Epithelial cell of prostate (primary cell): Measurements from ENCODE around the gene HMGXB4.
A peak's percentile ranks its signal among the peaks of the same experiment; 100 is the strongest.

ENCODE experiments used
- DNase-seq: peaks from one replicate; pipeline ENCODE4 v3.0.0-alpha.2; 2011; ENCODE audit warnings: low read depth, low spot score
- H3K27ac ChIP-seq: fragments of 450-650 bp; 2 replicates; pipeline ENCODE4 v1.5.1; 2017; ENCODE audit warnings: mild to moderate bottlenecking

HMGXB4 gene

DNA sequence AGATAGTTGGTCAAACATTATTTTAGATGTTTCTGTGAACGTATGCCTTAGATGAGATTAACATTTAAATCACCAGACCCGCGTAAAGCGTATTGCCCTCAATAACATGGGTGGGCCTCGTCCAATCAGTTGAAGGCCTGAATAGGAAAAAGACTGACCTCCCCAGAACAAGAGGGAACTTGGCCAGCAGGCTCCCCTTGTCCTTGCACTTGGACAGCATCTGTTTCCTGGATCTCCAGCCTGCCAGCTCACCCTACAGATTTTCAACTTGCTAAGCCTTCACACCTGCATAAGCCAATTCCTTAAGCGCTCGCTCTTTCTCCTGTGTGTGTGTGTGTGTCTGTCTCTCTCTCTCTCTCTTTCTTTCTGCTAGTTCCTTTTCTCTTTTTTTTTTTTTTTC, 50.6 kb downstream of the HMGXB4 start:
- no peak for DNase-seq
- no peak overlapping the region for H3K27ac ChIP-seq

DNA sequence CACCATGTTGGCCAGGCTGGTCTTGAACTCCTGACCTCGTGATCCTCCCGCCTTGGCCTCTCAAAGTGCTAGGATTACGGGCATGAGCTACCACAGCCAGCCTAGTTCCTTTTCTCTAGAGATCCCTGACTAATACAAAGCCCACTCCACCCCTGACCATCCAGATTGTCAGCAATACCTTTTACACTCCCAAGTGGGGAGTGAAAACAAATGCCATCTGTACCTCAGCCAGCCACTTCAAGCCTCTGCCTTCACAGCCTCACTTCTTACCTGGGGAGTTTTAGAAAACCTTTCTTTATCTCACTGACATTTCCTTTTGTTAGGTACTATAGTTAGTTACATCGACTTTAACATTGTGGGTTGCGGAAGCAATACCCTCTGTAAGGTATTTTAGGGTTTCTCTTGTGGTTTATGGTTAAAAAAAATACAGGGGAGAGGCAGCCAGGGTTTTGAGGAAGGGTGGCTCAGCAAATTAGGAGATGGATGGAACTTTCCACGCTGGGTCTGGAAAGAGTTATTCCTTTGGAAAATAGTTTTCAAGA, 51.3 kb downstream of the HMGXB4 start:
- DNase-seq: no peak
- no peak overlapping the region for H3K27ac ChIP-seq

DNA sequence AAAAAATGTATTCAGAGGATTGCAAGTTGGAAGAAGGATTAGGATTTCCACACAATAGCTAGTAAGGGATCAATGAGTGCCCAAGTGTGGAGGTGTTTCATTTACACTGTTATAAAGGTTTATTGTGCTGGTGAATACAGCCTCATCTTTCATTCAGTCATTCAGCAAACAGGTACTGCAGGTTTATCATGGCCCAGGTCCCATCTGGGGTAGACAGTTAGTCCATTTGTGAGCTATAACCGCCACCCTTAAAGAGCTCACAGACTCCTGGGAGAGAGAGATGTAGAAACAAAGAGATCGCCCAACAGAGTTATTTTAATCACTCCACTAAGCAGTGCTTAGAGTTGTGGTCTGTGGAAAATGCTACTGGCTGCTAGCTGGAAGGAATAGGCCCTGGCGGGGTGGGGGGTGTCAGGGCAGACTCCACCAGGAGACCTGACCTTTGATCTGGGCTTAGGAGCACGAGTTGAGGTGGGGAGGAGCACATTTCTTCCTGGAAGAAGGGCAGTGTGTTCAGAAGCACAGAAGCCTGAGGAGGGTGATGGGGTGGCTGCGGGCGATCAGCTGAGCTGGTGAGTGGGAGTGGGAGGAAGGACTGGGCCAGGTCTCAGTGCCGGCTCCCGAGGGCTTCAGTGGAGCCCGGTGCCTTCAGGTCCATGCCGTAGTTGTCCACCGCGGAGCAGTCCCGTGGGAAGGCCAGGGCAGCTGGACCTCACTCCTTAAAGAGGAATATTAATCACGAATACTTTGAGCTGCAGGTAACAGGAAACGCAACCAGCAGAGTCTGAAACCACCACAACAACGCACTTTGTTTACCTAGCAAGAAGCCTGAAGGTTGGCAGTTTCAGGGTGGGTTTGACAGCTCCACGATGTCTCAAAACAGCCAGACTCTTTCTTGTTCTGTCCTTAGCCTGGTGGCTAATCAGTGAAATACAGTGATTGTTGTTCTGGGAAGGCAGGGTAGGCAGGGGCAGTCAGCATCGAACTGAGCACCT, 53.6 kb downstream of the HMGXB4 start:
- DNase-seq: no peak
- H3K27ac ChIP-seq: peak overlapping the region; percentile 65

DNA sequence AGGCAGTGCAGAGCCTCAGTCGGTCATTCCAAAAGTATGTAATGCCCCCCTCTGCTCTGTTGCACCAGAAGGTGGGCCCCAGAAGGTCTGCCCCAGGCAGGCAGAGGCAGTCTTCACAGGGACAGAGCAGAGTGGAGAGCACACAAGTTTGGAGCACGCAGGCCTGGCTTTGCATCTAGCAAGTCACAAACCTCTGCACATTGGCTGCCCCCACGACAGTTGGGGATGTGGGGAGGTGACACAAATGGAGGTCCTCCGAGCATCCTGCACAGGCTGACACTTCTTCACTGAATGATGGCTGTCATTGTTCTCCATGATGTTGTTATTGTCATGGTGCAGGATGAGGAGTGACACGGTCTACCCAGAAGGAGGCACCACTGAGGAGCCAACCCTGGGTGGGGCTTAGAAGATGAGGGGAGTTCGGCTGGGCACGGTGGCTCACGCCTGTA, 54.3 kb downstream of the HMGXB4 start:
- H3K27ac ChIP-seq: peak overlapping the region; percentile 65
- DNase-seq: no peak

DNA sequence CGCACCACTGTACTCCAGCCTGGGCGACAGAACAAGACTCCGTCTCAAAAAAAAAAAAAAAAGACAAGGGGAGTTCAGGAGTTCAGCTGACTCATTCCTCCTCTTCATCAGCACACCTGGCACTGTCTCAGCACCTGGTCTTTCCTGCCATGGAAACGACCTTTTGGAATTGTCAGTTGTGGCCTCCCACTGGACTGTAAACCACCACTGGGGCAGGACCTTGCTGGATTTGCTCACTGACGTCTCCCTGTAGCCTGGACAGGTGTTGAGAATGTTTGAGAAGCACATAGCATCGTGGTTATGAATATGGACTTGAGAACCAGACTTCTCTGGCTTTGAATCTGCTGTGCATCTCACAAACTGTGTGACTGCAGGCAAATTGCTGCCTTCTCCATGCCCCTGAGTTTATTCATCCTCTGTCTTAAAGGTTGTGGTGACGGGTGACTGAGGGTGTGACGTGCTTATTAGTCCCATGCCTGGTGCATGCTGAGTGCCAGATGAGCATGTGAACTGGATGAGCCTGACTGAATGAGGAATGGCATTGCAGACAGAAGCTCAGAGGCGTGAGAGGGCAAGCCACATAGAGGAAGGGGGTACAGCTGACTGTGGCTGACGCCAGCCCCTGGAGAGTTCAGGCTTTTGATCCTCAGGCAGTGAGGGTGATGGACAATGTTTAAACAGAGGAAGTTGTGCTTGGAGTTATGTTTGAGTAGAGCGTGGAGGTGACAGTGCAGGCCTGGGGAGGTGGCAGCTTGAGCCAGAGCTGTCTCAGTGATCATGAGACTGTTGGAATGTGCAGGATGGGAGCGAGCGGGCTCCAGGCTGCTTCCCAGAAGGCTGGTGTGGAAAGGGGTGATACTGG, 55.1 kb downstream of the HMGXB4 start:
- DNase-seq: no peak
- H3K27ac ChIP-seq: peak overlapping the region; percentile 65

DNA sequence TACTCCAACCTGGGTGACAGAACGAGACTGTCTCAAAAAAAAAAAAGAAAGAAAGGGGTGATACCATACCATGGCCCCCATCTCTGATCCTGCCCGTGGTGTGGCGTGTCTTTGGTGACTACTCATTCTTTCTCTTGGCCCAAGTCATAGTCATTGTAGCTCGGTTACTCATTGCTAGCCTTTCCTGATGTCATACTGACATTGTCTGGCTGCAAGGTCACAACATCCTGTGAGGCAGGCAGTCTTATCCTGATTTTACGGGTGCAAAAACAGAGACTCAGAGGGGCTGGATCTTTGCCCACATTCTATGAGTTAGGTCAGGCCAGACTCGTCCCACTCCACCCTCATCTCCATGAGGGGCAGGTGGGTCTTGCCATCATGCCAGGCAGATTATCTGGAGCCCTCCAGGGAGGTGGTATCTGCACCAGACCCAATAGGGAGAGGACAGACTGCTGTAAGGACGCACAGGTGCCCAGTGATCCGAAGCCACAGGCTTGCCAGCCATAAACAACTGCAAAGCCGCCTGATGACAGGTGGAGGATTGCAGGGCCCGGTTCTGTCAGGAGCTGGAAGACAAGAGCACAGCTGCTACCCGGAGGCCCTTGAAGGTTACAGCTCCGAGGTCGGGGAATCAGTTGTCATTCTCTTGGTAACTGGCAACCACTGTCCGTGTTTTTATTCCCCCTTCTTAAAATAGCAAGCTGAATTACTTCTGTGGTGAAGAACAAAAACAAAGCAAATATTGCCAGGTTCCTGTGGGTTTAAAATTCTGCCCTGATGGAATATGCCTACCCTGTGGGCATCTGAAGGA, 56.2 kb downstream of the HMGXB4 start:
- no peak for DNase-seq
- peak overlapping the region; percentile 65 for H3K27ac ChIP-seq

DNA sequence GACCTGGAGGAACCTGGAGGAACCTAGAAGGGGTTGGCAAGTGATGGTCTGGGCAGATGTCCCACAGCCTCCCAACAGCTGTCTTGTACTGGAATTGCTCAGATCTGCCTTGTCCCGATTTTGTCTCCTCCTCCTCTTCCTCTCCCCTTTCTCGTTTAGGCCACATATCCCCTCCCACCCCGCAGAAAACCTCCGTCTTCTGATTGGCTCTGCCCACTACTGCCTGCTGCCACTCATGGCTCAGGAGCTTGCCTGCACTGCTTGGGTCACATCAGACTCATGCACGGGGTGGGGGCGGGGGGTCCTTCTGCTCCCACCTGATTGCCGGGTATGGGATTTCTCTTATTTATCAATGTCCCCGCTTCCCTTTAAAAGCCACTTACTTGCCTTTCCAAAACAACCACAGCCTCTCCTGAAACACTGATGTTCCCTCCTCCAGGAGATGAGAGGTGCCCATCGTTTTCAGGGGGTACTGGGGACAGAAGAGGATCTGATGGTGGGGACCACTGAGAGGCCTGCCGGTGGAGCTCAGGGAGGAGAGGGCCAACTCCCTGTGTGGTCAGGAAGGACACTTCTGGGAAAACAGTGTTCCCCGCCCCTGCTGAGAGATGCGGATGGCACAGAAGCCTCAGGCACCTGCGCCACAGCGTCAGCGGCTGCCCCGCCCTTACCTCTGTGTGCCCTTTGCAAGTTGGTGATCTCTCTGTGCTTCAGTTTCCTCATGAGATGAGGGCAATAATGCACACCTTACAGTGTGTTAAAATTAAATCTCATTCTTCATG, 57.1 kb downstream of the HMGXB4 start:
- peak overlapping the region; percentile 65 for H3K27ac ChIP-seq
- no peak for DNase-seq

DNA sequence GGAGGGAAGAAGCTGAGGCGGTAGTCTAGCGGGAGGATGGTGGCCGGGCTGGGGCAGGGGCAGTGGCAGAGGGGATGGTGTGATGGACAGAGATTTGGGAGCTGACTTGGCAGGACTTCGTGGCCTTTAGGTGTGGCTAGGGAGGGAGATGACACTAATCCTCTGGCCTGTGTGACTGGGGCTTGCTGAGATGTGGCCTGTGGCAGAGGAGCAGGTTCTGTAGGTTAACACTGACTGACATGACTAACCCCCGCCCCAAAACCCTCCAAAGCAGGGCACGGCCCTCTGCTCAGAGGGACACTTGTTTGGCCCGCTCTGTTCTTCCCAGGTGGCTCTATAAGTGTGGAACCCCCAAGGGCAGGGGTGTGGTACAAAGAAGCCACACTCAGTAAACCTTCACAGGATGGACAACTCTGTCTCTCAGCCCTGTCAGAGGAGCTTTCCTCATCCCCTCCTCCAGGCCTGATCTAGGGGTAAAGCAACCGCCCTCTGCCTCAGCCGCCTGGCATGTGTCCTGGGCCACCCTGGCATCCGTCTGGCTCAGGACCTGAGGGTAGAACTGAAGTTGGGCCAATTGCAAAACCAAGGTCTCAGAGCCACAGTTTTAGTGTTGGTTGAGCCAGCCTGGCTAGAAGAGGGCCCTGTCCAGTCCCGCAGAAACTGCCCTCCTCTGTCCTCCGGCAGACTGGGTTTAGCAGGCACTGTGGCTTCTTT, 58.0 kb downstream of the HMGXB4 start:
- peak overlapping the region; percentile 65 for H3K27ac ChIP-seq
- DNase-seq: no peak

DNA sequence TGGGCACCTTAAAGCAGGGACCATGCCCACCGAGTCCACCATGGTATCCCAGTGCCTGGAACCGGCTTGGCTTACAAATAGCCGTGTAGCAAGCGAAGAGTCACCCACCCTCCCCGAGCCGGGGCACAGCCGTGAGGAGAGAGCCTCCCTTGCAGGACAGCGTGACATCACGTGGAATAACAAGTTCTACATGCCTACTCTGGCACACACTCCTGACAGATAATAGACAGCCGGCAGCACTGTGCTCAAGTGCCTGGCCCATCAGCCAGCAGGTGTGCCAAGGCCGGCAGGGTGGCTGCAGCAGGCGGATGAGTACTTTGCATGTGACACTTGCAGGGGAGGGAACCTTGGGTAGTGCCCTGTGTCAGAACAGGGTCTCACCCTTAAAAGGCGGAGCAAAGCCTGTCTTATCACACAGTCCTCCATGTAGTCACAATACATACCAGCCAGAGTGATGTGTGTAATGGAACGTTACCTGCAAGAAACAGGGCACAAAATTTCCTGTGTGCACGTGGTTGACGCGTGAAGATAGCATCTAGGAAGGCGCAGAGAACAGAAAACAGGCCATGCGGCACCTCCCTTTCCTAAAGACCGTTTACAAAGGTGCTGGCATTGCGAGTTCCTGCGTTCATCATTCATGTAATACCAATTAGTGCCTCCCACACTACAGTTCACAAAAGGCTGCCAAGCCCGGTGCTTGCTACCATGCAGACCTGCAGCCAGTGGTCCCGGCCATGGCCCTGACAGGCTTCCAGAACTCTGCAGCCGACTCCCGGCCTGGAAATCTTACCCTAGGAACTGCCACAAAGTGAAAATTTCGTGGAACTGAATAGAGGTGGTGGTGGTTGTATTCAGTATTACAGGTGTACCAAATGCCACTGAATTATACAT, 58.8 kb downstream of the HMGXB4 start:
- DNase-seq: no peak
- peak overlapping the region; percentile 65 for H3K27ac ChIP-seq

DNA sequence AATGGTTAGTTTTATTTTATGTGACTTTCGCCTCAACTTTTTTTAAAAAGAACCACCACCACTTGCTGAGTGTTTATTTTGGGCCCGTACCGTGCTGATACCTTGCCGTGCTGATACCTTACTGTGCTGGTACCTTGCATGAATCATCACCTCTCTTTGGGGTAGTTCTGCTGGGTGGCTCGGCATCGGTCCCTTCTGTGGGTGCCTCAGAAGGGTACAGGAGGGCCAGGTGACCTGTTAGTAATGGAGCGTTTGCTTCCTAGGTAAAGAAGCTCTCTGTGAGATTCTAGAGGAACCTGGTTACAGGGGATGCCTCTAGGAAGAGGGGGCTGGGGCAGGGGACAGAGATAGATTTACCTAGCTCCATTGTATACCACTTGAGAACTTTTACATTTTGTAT, 59.5 kb downstream of the HMGXB4 start:
- DNase-seq: no peak
- H3K27ac ChIP-seq: no peak overlapping the region

DNA sequence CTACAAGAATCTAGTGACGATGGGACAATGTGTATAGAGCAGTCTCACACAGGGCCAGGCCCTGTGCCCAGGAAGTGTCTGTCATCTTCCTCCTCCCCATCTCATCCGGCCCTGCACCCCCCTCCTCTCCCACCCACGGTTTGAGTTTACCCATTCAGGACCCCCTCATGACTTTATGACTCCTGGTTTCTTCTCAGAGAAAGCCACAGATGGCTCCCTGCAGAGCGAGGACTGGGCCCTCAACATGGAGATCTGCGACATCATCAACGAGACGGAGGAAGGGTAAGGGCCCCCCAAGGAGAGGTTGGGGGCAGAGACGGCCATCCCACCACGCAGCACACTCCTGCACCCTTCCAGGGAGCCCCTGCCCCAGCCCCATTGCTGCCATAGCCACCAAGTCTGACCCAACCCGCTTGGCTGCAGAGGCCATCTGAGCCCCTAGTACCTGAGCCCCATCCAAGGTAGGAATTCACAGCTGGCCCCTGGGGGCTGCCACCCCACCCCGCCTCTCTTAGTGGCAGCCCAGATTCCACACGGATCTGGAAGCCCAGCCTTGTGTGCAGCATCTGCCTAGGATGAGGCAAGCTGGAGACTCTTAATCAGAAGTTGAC, 60.5 kb downstream of the HMGXB4 start:
- no peak overlapping the region for H3K27ac ChIP-seq
- no peak for DNase-seq

DNA sequence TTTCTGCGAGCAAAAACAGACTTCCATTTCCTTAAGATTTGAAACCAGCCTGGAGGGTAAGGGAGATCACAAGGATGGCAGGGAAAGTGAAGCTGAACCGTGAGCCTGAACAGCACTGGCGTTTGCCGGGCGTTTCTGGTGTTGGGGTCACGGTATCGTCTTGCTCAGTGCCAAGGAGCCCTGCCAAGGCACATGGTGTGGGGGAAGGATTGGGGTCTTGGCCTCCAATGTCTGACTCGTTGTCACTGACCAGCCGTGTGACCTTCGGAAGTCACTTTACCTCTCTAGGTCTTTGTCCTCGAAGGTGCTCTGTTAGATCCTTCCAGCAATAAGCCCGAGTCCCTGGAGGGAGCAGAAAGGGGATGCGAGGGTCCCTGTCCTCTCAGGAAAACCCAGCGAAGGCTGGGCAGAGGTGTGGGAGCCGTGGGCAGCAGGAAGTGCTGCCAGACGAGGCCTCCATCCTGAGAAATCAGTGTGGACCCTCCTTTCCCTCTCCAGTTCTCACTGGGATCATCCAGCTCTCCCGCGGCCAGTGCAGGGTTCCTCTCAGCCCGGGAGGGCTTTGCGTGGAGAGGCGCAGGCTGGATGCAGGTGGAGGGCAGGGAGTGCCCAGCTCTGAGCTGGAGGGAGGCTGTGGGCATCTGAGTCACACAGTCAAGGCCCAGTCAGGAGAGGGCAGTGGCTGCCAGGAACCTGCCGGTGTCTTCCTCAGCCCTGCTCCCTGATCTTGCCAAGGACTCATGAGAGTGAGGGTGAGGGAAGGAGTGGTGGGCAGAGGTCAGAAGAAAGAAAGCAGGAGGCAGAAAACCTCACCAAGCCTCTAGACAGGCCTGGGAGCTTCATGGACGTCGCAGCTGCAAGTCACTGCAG, 61.3 kb downstream of the HMGXB4 start:
- no peak overlapping the region for H3K27ac ChIP-seq
- no peak for DNase-seq

DNA sequence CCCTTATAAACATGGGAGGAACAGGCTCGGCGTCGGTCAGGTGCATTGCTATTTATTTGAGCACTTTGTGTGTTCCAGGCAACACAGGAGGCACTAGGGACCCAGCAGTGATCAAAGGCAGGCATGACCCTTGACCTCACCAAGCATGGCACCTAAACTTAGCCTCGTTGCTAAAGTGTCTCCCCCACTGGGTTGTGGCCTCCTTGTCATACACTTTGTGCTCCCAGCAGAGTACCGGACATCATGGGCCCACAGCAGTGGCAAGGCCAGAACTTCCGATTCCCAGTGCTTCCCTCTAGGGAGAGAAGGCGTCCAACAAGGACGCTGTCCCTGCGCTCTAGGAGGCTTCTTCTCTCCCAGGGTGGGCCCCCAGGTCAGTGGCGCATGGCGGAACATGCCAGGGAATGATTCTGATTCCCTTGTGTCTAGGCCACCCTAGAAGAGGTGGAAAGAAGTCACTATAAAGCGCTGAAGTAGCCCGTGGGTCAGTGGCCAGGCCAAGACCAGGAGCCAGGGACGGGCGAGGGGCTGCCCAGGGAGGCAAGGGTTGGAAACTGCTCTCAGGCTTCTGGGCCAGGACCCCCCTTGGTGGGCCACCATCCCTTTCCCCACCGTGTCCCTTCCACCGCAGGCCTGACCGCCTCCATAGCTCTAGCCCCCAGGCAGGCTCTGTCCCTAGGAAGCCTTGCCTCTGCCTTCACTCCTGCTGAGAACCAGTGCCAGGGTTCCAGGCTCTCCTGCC, 62.1 kb downstream of the HMGXB4 start:
- DNase-seq: no peak
- no peak overlapping the region for H3K27ac ChIP-seq

DNA sequence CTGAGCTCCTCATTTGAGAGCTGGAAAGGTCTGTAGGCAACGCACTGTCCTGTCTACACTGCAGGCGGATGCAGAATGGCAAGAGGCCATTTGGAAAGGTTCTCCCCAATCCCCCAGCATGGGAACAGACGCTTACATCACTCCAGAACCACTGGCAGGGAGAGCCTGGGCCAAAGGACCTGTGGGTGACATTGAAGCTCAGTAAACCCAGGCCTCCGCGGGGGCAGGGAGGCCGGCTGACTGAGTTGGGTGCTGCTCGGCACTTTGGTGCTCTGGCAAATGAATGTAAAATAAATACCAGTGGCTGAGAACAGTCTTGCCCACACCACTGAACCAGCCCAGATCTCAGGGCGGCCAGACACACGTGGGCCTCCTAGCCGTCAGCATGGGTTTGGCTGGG, 64.8 kb downstream of the HMGXB4 start:
- no peak for DNase-seq
- no peak overlapping the region for H3K27ac ChIP-seq

DNA sequence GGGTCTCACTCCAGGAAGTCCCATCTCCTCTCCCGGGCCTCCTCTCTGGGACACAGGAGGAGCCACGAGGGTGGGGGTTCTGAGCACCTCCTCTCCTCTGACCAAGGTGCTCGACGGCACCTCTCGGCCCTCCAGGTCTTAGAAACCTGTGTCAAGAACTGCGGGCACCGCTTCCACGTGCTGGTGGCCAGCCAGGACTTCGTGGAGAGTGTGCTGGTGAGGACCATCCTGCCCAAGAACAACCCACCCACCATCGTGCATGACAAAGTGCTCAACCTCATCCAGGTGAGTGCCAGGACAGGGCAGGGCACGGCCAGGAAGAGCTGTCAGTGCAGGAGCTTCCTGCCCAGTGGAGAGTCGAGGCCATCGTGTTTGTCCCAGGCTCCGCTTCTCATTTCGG, 65.6 kb downstream of the HMGXB4 start:
- no peak for DNase-seq
- no peak overlapping the region for H3K27ac ChIP-seq

DNA sequence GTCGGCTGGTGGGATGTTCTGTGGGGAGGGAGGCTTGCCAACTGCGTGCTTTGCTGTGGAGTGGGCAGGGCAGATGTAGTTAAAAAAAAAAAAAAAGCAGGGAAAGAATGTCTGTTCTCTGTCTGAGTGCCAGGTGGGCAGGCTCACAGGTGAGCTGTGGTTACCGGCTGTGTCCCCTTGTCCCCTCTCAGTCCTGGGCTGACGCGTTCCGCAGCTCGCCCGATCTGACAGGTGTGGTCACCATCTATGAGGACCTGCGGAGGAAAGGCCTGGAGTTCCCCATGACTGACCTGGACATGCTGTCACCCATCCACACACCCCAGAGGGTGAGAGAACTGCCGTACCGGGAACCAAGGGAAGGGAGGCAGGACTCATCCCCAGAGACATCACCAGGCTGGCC, 66.0 kb downstream of the HMGXB4 start:
- H3K27ac ChIP-seq: no peak overlapping the region
- no peak for DNase-seq
